Measurements from ENCODE around the gene ARF1.

Gene ARF1

DNA sequence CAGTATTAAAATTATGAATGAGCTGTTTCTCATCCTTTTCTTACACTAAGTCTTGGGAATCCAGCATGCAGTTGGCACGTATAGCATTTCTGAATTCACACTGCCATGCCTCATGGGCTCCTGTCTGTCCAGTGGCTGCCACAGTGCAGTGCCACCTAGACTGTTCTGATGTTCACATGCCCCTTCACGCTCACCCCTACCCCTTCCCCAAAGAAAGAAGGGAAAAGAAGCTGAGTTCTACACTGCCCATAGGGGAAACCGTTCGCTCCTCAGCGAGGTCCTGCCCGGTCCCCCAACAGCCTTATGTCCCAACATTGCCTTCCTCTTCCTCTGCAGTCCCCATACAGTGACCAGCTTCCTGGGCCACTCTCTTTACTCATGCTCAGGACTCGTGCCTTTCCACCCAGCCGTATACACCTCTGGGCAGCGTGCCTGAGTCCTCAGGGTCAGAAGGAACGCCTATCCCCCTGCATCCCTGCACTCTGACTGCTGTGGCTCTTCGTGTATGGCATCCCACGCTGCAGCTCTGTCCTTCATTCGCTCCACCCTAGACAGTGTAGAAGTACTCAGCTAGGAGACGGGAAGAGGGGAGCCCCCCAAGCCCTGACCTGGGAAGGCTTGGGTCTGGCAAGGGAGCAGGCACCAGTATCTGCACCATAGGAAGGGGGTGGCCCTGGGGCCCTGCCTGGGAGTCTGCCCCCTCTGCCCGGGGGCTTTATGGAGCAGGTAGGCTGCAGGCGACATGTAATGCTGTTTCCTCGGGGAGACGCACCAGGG is 24.1 kb upstream of the ARF1 start:
- no peak for DNase-seq
- H3K27me3 ChIP-seq (ENCODE audit: insufficient read depth, low read depth, severe bottlenecking), result peaks cover 15% of the 10 kb centered on the region
- TF ChIP-seq, protein P1, sequence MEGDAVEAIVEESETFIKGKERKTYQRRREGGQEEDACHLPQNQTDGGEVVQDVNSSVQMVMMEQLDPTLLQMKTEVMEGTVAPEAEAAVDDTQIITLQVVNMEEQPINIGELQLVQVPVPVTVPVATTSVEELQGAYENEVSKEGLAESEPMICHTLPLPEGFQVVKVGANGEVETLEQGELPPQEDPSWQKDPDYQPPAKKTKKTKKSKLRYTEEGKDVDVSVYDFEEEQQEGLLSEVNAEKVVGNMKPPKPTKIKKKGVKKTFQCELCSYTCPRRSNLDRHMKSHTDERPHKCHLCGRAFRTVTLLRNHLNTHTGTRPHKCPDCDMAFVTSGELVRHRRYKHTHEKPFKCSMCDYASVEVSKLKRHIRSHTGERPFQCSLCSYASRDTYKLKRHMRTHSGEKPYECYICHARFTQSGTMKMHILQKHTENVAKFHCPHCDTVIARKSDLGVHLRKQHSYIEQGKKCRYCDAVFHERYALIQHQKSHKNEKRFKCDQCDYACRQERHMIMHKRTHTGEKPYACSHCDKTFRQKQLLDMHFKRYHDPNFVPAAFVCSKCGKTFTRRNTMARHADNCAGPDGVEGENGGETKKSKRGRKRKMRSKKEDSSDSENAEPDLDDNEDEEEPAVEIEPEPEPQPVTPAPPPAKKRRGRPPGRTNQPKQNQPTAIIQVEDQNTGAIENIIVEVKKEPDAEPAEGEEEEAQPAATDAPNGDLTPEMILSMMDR (IDR thresholded peaks at IDR 0.05; ENCODE audit: low read depth, low read length), result no peak
- no peaks in the 10 kb centered on the region for H3K9me3 ChIP-seq (ENCODE audit: severe bottlenecking)
- no peak overlapping the region for H3K4me3 ChIP-seq (ENCODE audit: low read depth, low read length)
- H3K36me3 ChIP-seq, result no peaks in the 10 kb centered on the region
- H3K27ac ChIP-seq, result no peak overlapping the region

DNA sequence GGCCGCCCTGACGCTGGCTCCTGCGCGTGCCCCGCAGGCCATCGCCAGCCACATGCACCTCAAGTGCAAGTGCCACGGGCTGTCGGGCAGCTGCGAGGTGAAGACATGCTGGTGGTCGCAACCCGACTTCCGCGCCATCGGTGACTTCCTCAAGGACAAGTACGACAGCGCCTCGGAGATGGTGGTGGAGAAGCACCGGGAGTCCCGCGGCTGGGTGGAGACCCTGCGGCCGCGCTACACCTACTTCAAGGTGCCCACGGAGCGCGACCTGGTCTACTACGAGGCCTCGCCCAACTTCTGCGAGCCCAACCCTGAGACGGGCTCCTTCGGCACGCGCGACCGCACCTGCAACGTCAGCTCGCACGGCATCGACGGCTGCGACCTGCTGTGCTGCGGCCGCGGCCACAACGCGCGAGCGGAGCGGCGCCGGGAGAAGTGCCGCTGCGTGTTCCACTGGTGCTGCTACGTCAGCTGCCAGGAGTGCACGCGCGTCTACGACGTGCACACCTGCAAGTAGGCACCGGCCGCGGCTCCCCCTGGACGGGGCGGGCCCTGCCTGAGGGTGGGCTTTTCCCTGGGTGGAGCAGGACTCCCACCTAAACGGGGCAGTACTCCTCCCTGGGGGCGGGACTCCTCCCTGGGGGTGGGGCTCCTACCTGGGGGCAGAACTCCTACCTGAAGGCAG is 23.4 kb upstream of the ARF1 start:
- Histone ChIP-seq H3K27ac (no peak overlapping the region), H3K36me3 (no peaks in the 10 kb centered on the region), H3K9me3 (ENCODE audit: severe bottlenecking) (no peaks in the 10 kb centered on the region), H3K27me3 (ENCODE audit: insufficient read depth, low read depth, severe bottlenecking) (peaks cover 15% of the 10 kb centered on the region), H3K4me3 (ENCODE audit: low read depth, low read length) (peak overlapping the region; percentile 24)
- TF ChIP-seq, protein P1 (IDR thresholded peaks at IDR 0.05; ENCODE audit: low read depth, low read length), result no peak
- DNase-seq, result no peak

DNA sequence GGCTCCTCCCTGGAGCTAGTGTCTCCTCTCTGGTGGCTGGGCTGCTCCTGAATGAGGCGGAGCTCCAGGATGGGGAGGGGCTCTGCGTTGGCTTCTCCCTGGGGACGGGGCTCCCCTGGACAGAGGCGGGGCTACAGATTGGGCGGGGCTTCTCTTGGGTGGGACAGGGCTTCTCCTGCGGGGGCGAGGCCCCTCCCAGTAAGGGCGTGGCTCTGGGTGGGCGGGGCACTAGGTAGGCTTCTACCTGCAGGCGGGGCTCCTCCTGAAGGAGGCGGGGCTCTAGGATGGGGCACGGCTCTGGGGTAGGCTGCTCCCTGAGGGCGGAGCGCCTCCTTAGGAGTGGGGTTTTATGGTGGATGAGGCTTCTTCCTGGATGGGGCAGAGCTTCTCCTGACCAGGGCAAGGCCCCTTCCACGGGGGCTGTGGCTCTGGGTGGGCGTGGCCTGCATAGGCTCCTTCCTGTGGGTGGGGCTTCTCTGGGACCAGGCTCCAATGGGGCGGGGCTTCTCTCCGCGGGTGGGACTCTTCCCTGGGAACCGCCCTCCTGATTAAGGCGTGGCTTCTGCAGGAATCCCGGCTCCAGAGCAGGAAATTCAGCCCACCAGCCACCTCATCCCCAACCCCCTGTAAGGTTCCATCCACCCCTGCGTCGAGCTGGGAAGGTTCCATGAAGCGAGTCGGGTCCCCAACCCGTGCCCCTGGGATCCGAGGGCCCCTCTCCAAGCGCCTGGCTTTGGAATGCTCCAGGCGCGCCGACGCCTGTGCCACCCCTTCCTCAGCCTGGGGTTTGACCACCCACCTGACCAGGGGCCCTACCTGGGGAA is 22.7 kb upstream of the ARF1 start:
- TF ChIP-seq, protein P1 (IDR thresholded peaks at IDR 0.05; ENCODE audit: low read depth, low read length), result no peak
- Histone ChIP-seq H3K27ac (no peak overlapping the region), H3K27me3 (ENCODE audit: insufficient read depth, low read depth, severe bottlenecking) (peaks cover 15% of the 10 kb centered on the region), H3K36me3 (no peaks in the 10 kb centered on the region), H3K9me3 (ENCODE audit: severe bottlenecking) (no peaks in the 10 kb centered on the region), H3K4me3 (ENCODE audit: low read depth, low read length) (peak overlapping the region; percentile 24)
- DNase-seq, result peak; percentile 75

DNA sequence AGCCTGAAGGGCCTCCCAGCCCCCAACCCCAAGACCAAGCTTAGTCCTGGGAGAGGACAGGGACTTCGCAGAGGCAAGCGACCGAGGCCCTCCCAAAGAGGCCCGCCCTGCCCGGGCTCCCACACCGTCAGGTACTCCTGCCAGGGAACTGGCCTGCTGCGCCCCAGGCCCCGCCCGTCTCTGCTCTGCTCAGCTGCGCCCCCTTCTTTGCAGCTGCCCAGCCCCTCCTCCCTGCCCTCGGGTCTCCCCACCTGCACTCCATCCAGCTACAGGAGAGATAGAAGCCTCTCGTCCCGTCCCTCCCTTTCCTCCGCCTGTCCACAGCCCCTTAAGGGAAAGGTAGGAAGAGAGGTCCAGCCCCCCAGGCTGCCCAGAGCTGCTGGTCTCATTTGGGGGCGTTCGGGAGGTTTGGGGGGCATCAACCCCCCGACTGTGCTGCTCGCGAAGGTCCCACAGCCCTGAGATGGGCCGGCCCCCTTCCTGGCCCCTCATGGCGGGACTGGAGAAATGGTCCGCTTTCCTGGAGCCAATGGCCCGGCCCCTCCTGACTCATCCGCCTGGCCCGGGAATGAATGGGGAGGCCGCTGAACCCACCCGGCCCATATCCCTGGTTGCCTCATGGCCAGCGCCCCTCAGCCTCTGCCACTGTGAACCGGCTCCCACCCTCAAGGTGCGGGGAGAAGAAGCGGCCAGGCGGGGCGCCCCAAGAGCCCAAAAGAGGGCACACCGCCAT is 21.9 kb upstream of the ARF1 start:
- Histone ChIP-seq H3K4me3 (ENCODE audit: low read depth, low read length) (no peak overlapping the region), H3K27ac (no peak overlapping the region), H3K27me3 (ENCODE audit: insufficient read depth, low read depth, severe bottlenecking) (peaks cover 15% of the 10 kb centered on the region), H3K36me3 (no peaks in the 10 kb centered on the region), H3K9me3 (ENCODE audit: severe bottlenecking) (no peaks in the 10 kb centered on the region)
- no peak for DNase-seq
- TF ChIP-seq, protein P1 (IDR thresholded peaks at IDR 0.05; ENCODE audit: low read depth, low read length), result no peak

DNA sequence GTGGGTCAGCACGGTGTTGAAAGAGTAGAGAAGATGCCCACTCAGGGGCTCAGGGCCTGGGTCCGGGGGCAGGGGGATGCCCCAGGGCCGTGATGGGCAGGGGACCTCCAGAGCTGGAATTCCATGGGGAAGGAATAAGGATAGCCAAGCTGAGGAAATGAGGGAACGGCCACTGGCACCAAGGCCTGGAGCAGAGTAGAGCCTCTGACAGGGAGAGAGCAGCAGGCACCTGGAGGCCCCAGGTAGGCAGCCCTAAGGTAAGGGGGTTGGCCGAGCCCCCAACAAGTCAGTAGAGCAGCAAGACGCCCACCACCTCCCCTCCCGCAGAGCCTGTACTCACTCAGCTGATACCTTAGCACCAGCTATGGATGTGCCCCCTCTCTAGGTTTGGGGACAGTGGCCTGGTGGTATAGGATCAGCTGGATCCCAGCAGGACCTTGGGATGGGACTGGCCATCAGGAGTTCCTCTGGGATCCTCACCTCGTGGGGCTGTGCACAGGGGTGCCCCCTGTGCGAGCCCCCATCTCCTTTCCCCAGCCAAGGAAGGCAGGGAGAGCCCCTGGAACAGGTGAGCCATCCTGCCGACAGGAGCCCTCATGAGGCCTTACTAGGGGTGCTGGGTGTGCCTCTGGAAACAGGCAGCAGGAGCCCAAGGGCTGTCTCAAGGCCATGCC is 21.0 kb upstream of the ARF1 start:
- H3K4me3 ChIP-seq (ENCODE audit: low read depth, low read length), result no peak overlapping the region
- H3K36me3 ChIP-seq, result no peaks in the 10 kb centered on the region
- DNase-seq, result no peak
- H3K9me3 ChIP-seq (ENCODE audit: severe bottlenecking), result no peaks in the 10 kb centered on the region
- TF ChIP-seq, protein P1 (IDR thresholded peaks at IDR 0.05; ENCODE audit: low read depth, low read length), result no peak
- peaks cover 15% of the 10 kb centered on the region for H3K27me3 ChIP-seq (ENCODE audit: insufficient read depth, low read depth, severe bottlenecking)
- no peak overlapping the region for H3K27ac ChIP-seq
